GM10266 (cell line): ENCODE data around the gene FGD4.

ENCODE experiments used
- DNase-seq: peaks from one replicate; pipeline ENCODE4 v3.0.0; 2012; ENCODE audit errors: extremely low spot score
- TF ChIP-seq, protein P1 (sequence below): IDR thresholded peaks from 2 replicates; pipeline ENCODE4 v1.5.1; 2012; ENCODE audit warnings: mild to moderate bottlenecking, low read depth; ENCODE audit not compliant: control insufficient read depth, insufficient read depth; ENCODE audit errors: missing control alignments

Gene FGD4

DNA sequence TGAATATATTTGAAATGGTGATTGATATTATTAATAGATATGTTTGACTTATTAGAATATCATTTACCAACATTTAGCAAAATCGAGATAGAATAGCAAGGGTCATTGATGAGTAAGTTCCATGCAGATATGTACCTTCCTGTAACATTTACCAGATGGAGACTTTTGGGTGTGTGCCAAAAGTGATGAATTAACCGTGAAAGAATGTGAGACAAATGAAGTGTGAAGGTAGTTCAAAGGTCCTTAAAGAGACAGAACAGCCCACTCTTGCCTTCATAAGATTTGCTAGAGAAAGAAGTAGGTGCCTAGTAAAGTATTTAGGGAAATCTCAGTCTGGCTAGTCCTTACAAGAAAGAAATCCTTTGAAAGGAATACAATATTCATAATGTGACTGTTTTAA lies 45.5 kb downstream of the FGD4 start:
- no peak for DNase-seq

DNA sequence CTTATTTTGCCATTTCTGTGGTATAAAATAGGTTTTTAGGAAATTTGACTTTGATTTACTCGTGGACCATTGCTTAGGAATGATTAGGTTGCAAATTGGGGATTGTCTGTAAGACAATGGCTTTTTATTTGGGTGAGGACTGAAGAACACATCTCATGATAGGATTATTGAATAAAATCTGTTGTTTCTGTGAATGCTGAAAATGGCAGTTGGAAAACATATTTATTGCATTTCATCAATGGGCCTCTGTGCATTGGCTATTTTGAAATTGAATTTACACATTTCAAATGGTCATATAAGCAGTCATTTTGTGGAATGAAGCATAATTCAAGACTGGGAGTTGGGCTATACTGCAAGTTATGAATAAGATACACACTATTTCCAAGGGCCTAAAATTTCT lies 46.0 kb downstream of the FGD4 start:
- DNase-seq, result no peak
- TF ChIP-seq, protein P1, sequence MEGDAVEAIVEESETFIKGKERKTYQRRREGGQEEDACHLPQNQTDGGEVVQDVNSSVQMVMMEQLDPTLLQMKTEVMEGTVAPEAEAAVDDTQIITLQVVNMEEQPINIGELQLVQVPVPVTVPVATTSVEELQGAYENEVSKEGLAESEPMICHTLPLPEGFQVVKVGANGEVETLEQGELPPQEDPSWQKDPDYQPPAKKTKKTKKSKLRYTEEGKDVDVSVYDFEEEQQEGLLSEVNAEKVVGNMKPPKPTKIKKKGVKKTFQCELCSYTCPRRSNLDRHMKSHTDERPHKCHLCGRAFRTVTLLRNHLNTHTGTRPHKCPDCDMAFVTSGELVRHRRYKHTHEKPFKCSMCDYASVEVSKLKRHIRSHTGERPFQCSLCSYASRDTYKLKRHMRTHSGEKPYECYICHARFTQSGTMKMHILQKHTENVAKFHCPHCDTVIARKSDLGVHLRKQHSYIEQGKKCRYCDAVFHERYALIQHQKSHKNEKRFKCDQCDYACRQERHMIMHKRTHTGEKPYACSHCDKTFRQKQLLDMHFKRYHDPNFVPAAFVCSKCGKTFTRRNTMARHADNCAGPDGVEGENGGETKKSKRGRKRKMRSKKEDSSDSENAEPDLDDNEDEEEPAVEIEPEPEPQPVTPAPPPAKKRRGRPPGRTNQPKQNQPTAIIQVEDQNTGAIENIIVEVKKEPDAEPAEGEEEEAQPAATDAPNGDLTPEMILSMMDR, result no peak

More for the DNA sequence above, 45.5 kb downstream of the FGD4 start:
- TF ChIP-seq, protein P1, result no peak

DNA sequence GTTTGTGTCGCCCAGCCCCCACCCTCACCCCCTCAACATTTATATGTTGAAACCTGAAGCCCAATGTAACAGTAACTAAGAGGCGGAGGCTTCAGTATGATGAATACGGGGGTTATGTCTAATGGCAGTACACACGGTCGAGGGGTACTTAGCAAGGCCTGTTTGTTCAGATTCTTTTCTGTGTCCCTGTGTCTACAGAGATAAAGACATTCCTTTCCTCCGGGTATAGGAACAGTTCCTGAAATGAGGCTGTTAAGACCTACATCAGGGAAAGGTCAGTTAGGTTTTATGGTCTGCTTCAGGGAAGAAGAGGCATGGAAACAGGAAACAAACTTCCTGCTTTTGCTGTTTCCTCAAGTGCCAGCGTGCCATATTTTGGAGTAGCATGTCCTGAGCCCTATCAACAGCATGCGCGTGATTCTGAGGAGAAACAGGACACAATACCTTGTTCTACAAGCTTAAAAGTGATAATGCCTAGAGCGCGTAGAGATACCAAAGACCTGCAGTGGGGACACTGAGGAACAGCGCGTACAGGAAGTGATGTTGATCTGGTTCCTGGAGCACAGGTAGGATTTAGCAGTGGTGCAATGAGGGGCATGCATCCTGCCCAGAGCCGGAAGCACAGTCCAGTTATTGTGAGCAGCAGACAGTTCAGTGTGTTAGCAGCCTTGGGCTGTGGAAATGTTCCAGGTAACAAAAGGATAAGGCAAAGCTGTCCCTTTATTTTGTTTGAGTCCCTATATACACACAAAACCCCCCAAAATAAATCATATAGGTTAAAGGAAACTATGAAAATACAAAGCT lies 47.2 kb downstream of the FGD4 start:
- TF ChIP-seq, protein P1, result no peak
- DNase-seq, result no peak

DNA sequence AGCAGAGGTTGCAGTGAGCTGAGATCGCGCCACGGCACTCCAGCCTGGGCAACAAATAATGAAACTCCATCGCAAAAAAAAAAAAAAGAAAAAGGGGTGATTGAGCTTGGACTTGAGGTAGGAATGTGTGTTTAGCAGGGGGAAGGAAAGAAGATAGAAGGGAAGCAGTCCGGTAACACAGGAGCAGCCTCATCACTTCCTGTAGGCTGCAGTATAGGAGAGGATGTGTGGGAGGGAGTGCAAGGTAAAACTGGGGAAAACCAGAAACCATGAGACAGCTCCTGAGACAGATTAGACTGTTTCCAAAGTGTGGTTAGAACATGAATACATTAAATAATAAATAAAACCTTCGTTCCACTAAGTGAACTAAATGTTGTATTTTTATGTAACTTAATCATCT lies 49.2 kb downstream of the FGD4 start:
- no peak for DNase-seq
- TF ChIP-seq, protein P1, result no peak

DNA sequence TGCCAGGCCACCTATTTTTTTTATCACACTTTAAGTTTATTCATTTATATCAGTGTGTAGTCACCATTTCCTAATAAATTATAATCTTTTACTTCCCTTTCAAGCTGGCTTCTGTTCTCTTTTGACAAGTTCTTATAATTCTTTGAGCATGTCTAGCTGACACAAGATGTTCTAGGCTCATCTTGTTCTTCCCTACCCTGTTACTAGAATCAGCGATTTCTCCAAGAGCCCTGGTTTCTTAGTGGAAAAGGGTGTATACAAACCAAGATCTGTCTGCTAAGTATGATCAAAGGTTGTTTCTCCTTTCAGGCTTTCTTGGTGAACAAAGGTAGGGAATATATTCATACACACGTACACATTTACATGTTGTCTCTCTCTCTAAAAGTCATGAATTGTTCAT lies 51.0 kb downstream of the FGD4 start:
- no peak for DNase-seq
- TF ChIP-seq, protein P1, result no peak

DNA sequence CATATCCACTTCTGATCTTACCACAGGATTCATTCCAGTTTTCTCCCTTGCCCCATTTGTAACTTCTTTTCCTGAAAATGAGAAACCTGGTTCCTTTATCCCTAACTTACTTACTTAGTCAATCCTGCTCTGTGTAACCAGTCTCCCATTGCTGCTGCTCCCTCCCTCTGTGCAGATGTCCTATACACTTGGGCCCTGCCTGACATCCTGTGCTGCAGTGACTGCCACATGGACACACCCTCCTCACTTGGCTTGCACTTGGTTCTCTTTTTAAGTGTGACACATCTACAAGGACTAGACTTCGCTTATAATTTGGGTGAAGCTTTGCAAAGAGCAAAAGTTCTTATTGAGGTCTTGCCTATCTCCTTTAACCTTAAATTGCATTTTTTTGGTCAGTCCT lies 51.4 kb downstream of the FGD4 start:
- TF ChIP-seq, protein P1, result no peak
- no peak for DNase-seq

DNA sequence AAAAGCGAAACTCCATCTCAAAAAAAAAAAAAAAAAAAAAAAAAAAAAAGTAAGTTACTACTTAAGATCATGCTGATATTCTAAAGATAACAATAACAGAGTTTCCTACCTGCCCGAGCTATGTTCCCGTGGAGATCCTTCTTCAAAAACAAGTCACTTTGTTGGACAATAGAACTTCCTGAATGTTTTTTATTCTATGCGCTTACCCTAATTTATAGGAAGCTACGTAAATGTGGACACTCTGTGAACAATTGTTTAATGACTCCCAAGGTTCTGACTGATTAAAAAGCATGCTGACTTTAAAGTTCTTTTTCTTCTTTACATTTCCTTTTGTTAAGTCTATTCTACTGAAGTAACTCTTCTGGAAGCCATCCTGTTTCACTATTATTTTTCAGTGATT lies 52.5 kb downstream of the FGD4 start:
- TF ChIP-seq, protein P1, result no peak
- no peak for DNase-seq
